ENCODE data around the gene MACROD1. TPM values are rescaled to one million over a fixed set of nuclear protein-coding genes. Genes with fewer than 3 reads are reported as not detected.

The MACROD1 gene
- polyA plus RNA-seq, 1 experiment, result 8.1 TPM

- Histone ChIP-seq H3K9me3 (ENCODE audit: control insufficient read depth, insufficient read depth, low read length) (no peaks in the 10 kb centered on the region; the same call in 1 of the 2 replicates), H3K4me3 (ENCODE audit: low read depth, low read length) (no peak overlapping the region), H3K27ac (ENCODE audit: low read depth, low read length) (no peak overlapping the region), H3K27me3 (ENCODE audit: control insufficient read depth, insufficient read depth, low read length) (peaks cover 53% of the 10 kb centered on the region)
- CTCF ChIA-PET, result no interaction called here
- no peak for TF ChIP-seq CTCF (IDR thresholded peaks at IDR 0.05; ENCODE audit: low read depth, low read length)
- POLR2A ChIA-PET, result no interaction called here
- no peak for DNase-seq (ENCODE audit: low read depth, low spot score)
Measured at GRCh38 chr11:64096835-64097234, 69.1 kb downstream of the MACROD1 start.

GRCh38 chr11:64095949-64096348, 70.0 kb downstream of the MACROD1 start:
- TF ChIP-seq CTCF (IDR thresholded peaks at IDR 0.05; ENCODE audit: low read depth, low read length), result no peak
- Histone ChIP-seq H3K9me3 (ENCODE audit: control insufficient read depth, insufficient read depth, low read length) (no peaks in the 10 kb centered on the region; the same call in 1 of the 2 replicates), H3K4me3 (ENCODE audit: low read depth, low read length) (no peak overlapping the region), H3K27ac (ENCODE audit: low read depth, low read length) (no peak overlapping the region), H3K27me3 (ENCODE audit: control insufficient read depth, insufficient read depth, low read length) (peaks cover 45% of the 10 kb centered on the region)
- DNase-seq (ENCODE audit: low read depth, low spot score), result no peak
- ChIA-PET POLR2A (no interaction called here), CTCF (no interaction called here)

GRCh38 chr11:64095273-64095817, 70.6 kb downstream of the MACROD1 start:
- DNase-seq (ENCODE audit: low read depth, low spot score), result no peak
- Histone ChIP-seq H3K27me3 (ENCODE audit: control insufficient read depth, insufficient read depth, low read length) (peaks cover 39% of the 10 kb centered on the region), H3K4me3 (ENCODE audit: low read depth, low read length) (no peak overlapping the region), H3K9me3 (ENCODE audit: control insufficient read depth, insufficient read depth, low read length) (no peaks in the 10 kb centered on the region; the same call in 1 of the 2 replicates), H3K27ac (ENCODE audit: low read depth, low read length) (no peak overlapping the region)
- CTCF ChIA-PET, result interaction anchor here (0.5 kb wide), 1 partner anchor 8 kb away, joined by 3 read pairs; no protein-coding TSS in a partner anchor
- no peak for TF ChIP-seq CTCF (IDR thresholded peaks at IDR 0.05; ENCODE audit: low read depth, low read length)
- POLR2A ChIA-PET, result no interaction called here

GRCh38 chr11:64094463-64095260, 71.3 kb downstream of the MACROD1 start:
- ChIA-PET CTCF (interaction anchor here (0.5 to 0.7 kb wide), 2 partner anchors 9 to 120 kb away, joined by 3 read pairs; no protein-coding TSS in a partner anchor), POLR2A (no interaction called here)
- DNase-seq (ENCODE audit: low read depth, low spot score), result no peak
- Histone ChIP-seq H3K27me3 (ENCODE audit: control insufficient read depth, insufficient read depth, low read length) (peaks cover 34% of the 10 kb centered on the region), H3K4me3 (ENCODE audit: low read depth, low read length) (no peak overlapping the region), H3K9me3 (ENCODE audit: control insufficient read depth, insufficient read depth, low read length) (no peaks in the 10 kb centered on the region; the same call in 1 of the 2 replicates), H3K27ac (ENCODE audit: low read depth, low read length) (peak overlapping the region; percentile 21)
- TF ChIP-seq CTCF (IDR thresholded peaks at IDR 0.05; ENCODE audit: low read depth, low read length), result no peak

Data from AG04450 (cell line).